MM.1S (cell line): ENCODE data around the gene PAPPA.

Source experiments
- DNase-seq: peaks from one replicate; pipeline ENCODE4 v3.0.0-alpha.2; 2015
- H2AFZ ChIP-seq: fragments of 300-600 bp; sonication (generic); 2 replicates; pipeline ENCODE4 v1.6.0; 2016; ENCODE audit warnings: antibody characterized with exemption, low read length
- H3F3A ChIP-seq: fragments of 300-600 bp; sonication (generic); 2 replicates; pipeline ENCODE4 v1.6.1; 2016; ENCODE audit warnings: mild to moderate bottlenecking, antibody characterized with exemption, low read length, moderate library complexity, mixed read lengths; ENCODE audit not compliant: insufficient read depth
- H3K27ac ChIP-seq: fragments of 300-600 bp; sonication (generic); 2 replicates; pipeline ENCODE4 v1.5.1; 2016; ENCODE audit warnings: mild to moderate bottlenecking, low read length
- H3K27me3 ChIP-seq: fragments of 300-600 bp; sonication (generic); replicated peaks from 2 replicates; pipeline ENCODE4 v1.6.0; 2016; ENCODE audit warnings: low read length; ENCODE audit not compliant: insufficient read depth
- H3K36me3 ChIP-seq: fragments of 300-600 bp; sonication (generic); replicated peaks from 2 replicates; pipeline ENCODE4 v1.6.1; 2016; ENCODE audit warnings: mild to moderate bottlenecking, low read length, mixed read lengths; ENCODE audit not compliant: insufficient read depth
- H3K4me1 ChIP-seq: fragments of 300-600 bp; sonication (generic); 2 replicates; pipeline ENCODE4 v1.6.1; 2016; ENCODE audit warnings: low read length, mixed read lengths
- H3K4me2 ChIP-seq: fragments of 300-600 bp; sonication (generic); 2 replicates; pipeline ENCODE4 v1.6.0; 2016; ENCODE audit warnings: low read depth, low read length
- H3K4me3 ChIP-seq: fragments of 300-600 bp; sonication (generic); 2 replicates; pipeline ENCODE4 v1.5.1; 2016; ENCODE audit warnings: low read length, mixed read lengths
- H3K79me2 ChIP-seq: fragments of 300-600 bp; sonication (generic); 2 replicates; pipeline ENCODE4 v1.6.1; 2016; ENCODE audit warnings: mixed run types, low read length, mixed read lengths
- H3K9ac ChIP-seq: fragments of 300-600 bp; sonication (generic); 2 replicates; pipeline ENCODE4 v1.6.1; 2016; ENCODE audit warnings: low read length, mixed read lengths
- H3K9me2 ChIP-seq: fragments of 300-600 bp; sonication (generic); replicated peaks from 2 replicates; pipeline ENCODE4 v1.6.1; 2016; ENCODE audit warnings: mild to moderate bottlenecking, low read length, mixed read lengths; ENCODE audit not compliant: insufficient read depth
- H3K9me3 ChIP-seq: fragments of 300-600 bp; sonication (generic); replicated peaks from 2 replicates; pipeline ENCODE4 v1.6.1; 2016; ENCODE audit warnings: mild to moderate bottlenecking, low read length, mixed read lengths; ENCODE audit not compliant: insufficient read depth
- H4K20me1 ChIP-seq: fragments of 300-600 bp; sonication (generic); 2 replicates; pipeline ENCODE4 v1.6.1; 2016; ENCODE audit warnings: mild to moderate bottlenecking, low read length, moderate library complexity, mixed read lengths; ENCODE audit not compliant: insufficient read depth
- EZH2 ChIP-seq: fragments of 300-600 bp; sonication (generic); optimal IDR thresholded peaks from 2 replicates; pipeline ENCODE3; 2017; ENCODE audit warnings: low read depth, mild to moderate bottlenecking, antibody characterized with exemption, low read length, mixed read lengths
- EZH2phosphoT487 ChIP-seq: fragments of 300-600 bp; sonication (generic); IDR thresholded peaks from 2 replicates; pipeline ENCODE4 v1.6.1; 2018; ENCODE audit warnings: antibody characterized with exemption, low read length
- TF ChIP-seq, protein P1 (sequence below): fragments of 300-600 bp; sonication (generic); IDR thresholded peaks from 2 replicates; pipeline ENCODE4 v1.5.1; 2016; ENCODE audit warnings: antibody characterized with exemption, low read length, mixed read lengths

PAPPA gene

DNA sequence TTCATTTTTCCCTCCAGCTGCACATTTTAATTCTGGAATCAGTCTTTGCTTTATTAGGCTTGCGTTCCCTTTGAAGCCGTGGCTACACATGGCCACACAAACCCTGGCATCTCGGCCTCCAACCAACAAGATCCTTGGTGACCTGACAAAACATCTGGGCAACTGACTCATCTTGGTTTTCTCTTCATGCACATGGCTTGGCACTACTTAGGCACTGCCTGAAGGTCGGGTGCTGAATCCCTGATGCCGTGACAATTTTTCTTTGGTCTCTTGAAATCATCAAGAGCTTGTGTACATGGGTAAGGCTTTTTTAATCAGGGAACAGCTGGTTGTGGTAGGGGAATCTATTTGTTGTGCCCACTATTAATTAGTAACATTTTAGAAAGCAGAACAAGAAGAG, 16.0 kb upstream of the PAPPA start:
- H3K27ac ChIP-seq: no peak overlapping the region
- TF ChIP-seq EZH2 (no peak), EZH2phosphoT487 (no peak)
- TF ChIP-seq, protein P1, sequence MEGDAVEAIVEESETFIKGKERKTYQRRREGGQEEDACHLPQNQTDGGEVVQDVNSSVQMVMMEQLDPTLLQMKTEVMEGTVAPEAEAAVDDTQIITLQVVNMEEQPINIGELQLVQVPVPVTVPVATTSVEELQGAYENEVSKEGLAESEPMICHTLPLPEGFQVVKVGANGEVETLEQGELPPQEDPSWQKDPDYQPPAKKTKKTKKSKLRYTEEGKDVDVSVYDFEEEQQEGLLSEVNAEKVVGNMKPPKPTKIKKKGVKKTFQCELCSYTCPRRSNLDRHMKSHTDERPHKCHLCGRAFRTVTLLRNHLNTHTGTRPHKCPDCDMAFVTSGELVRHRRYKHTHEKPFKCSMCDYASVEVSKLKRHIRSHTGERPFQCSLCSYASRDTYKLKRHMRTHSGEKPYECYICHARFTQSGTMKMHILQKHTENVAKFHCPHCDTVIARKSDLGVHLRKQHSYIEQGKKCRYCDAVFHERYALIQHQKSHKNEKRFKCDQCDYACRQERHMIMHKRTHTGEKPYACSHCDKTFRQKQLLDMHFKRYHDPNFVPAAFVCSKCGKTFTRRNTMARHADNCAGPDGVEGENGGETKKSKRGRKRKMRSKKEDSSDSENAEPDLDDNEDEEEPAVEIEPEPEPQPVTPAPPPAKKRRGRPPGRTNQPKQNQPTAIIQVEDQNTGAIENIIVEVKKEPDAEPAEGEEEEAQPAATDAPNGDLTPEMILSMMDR: no peak
- no peaks in the 10 kb centered on the region for H3K4me1 ChIP-seq
- H3F3A ChIP-seq: no peaks in the 10 kb centered on the region
- H4K20me1 ChIP-seq: no peaks in the 10 kb centered on the region
- no peak overlapping the region for H3K9ac ChIP-seq
- H3K9me3 ChIP-seq: no peaks in the 10 kb centered on the region
- no peak overlapping the region for H3K4me2 ChIP-seq
- no peaks in the 10 kb centered on the region for H3K36me3 ChIP-seq
- no peaks in the 10 kb centered on the region for H3K27me3 ChIP-seq
- H3K4me3 ChIP-seq: no peak overlapping the region
- no peak overlapping the region for H2AFZ ChIP-seq
- no peaks in the 10 kb centered on the region for H3K79me2 ChIP-seq
- no peaks in the 10 kb centered on the region for H3K9me2 ChIP-seq
- no peak for DNase-seq

DNA sequence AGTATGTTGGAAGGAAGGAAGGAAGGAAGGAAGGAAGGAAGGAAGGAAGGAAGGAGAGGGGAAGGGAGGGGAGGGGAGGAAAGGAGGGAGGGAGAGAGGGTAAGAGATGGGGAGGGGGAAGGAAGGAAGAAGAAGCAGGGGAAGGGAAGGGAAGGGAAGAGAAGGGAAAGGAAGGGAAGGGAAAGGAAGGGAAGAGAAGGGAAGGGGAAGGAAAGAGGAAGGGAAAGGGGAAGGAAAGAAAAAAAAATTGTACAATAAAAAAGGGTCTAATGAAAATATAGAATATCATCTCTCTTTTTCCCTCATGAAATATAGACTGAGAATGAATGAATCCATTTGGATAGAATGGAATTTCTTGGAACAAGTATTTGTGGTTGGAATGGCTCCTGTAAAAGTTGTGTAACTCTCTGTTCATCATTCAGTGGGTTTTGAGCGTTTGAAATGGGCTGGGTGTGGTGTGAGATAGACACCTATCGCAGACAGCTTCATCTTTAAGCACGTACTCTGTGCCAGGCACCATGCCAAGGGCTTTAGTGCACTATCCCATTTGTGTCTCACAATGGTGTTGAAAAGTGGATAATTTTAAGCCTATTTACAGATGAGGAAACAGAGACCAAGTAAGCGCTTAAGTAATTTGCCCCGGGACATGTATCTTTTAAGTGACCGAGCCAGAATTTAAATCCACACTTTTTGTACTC, 11.6 kb upstream of the PAPPA start:
- Histone ChIP-seq H3K27me3 (no peaks in the 10 kb centered on the region), H3K9me2 (no peaks in the 10 kb centered on the region), H4K20me1 (no peaks in the 10 kb centered on the region), H3K4me1 (no peaks in the 10 kb centered on the region), H3K36me3 (no peaks in the 10 kb centered on the region), H3K4me3 (no peak overlapping the region), H2AFZ (no peak overlapping the region), H3K9me3 (no peaks in the 10 kb centered on the region), H3K79me2 (no peaks in the 10 kb centered on the region), H3F3A (no peaks in the 10 kb centered on the region), H3K27ac (no peak overlapping the region), H3K4me2 (no peak overlapping the region), H3K9ac (no peak overlapping the region)
- TF ChIP-seq EZH2: no peak
- TF ChIP-seq, protein P1: no peak
- TF ChIP-seq EZH2phosphoT487: no peak
- DNase-seq: no peak

DNA sequence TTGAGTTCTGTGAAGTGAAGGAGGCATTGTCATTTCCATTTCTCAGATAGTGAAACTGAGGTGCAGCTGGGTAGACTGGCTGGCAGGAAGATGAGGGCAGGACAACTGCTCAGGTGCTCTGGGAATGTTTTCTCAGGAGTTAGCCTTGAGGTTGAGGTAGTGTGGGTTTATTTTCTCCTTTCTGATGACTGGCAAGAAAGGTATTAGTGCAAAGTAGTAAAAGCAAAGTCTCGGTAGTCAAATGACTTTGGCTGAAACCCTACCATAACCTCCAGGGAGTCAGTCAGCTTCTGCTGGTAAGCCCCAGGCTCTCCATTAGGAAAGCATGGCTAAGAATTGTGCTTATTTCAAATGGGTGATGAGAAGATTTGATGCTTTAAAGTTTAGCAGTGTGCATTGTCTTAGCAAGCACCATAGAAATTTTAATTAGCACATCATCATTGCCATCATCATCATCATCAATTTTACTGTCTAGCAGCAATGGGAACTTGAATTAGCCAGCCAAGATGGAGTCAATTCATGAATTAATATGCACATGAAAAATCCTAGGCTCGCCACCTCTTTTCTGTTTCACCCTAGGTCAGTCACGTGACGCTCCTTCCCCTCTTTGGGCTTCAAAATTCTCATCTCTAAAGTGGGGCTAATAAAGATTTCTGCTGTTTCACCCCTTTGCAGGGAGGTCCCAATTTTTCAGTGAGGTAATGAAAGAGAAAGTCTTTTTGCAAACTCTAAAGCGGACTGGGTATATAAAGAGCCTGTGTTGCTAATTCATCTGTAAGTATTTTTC, 10.7 kb upstream of the PAPPA start:
- Histone ChIP-seq H3K9me2 (no peaks in the 10 kb centered on the region), H3K4me1 (no peaks in the 10 kb centered on the region), H3K27me3 (no peaks in the 10 kb centered on the region), H3K4me3 (no peak overlapping the region), H3F3A (no peaks in the 10 kb centered on the region), H3K9me3 (no peaks in the 10 kb centered on the region), H3K27ac (no peak overlapping the region), H3K79me2 (no peaks in the 10 kb centered on the region), H4K20me1 (no peaks in the 10 kb centered on the region), H3K36me3 (no peaks in the 10 kb centered on the region), H2AFZ (no peak overlapping the region), H3K9ac (no peak overlapping the region), H3K4me2 (no peak overlapping the region)
- DNase-seq: no peak
- no peak for TF ChIP-seq EZH2
- TF ChIP-seq EZH2phosphoT487: no peak
- TF ChIP-seq, protein P1: no peak
